Suppressor macrophage (primary cell): ENCODE measurements around the gene SBF2.
"Not testable (repeated sequence)": the region's sequence is repeated elsewhere in the genome, so short reads cannot be mapped to it uniquely, and the experiment has no call there.

Experiments
- DNase-seq, 4 experiments: peaks; one replicate each; pipeline ENCODE4 v3.0.0-alpha.2; 2020 to 2022

The SBF2 gene

GRCh38 chr11:10051868-10052586, 242.0 kb downstream of the SBF2 start:
- DNase-seq, result no peak

DNA sequence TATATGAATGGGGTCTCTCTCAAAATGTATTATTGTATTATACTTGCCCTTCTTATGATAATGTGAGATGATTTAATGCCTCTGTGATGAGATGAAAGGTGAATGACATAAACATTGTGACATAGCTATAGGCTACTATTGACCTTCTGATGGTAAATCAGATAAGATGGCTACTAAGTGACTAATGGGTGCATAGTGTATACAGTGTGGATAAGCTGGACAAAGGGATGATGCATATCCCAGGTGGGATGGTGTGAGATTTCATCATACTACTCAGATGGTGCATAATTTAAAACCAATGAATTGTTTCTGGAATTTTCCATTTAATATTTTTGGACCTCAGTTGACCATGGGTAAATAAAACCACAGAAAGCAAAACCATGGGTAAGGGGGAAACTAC, 243.5 kb downstream of the SBF2 start:
- DNase-seq, result no peak

DNA sequence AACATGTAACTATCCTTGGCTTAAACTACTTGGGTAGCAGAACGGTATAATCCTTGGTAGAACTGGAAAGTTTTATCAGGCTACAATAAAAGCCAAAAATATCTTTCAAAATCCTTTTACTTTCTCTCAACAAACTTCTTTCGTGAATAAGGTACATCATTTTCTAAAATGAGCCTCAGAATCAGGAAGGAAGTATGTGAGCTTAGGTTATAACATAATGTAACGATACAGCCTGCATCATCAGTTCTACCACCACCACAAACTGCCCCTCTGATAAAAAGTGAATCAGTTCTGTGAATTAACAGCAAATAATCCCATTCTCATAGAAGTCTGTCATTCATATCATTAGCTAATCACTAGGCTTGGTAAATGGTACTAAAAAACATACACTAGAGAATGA, 244.3 kb downstream of the SBF2 start:
- DNase-seq, result no peak

DNA sequence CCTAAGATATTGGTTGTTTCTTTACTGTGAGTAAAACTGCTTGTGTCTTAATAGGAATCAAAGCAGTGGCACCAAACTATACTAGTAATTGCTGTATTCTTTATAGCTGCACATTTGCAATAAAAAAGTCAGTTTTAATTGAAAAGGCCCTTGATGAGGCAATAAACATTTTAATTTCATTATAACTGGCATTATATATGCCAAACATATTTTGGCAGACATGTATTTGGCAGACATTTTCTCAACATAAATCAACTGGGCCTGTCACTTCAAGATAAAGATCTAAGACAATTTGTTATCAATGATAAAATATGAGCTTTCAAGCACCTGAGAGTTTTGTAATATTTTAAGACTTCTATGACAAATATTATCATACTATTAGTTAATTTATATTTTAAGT, 245.7 kb downstream of the SBF2 start:
- DNase-seq, result no peak

GRCh38 chr11:10044618-10045017, 249.4 kb downstream of the SBF2 start:
- peak in 3 of 4 experiments; percentile 6 to 22 (median 14) for DNase-seq

DNA sequence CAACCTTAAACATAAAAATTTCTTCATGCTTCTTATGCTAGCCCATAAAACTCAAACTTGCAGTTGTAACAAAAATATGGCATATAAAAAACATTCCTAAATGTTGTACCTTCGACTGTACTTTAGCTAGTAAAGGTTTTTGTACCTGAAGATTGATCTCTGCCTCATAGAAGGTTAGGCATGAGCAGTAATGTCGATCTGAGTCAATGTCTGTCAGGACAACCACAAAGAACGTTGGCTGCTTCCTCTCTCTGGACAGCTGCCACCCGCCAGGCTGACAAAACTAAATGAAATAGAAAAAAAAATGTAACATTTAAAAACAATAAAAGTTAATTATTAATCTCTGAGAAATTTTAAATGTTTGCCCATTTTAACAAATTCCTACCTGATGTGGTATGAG, 251.3 kb downstream of the SBF2 start:
- peak; percentile 19 to 57 (median 44) for DNase-seq

GRCh38 chr11:10041748-10042446, 252.1 kb downstream of the SBF2 start:
- peak; percentile 18 to 70 (median 52) for DNase-seq

DNA sequence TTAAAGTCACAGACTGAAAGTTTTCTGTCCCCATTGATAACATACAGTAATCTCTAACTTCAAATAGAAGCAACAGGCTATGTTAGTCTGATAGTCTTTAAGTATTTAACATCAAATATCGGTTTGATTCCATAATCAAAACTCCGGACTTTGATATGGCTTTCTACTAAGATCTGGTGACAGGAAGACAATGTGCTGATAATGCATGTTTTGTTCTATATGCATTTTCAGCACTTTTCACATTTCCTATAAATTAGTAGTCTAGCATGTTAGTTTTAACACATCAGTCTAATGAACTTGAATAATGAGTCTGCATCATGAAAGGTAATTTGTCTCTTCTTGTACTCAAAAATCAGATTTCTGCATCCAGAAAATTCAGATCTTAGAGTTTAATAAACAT, 252.7 kb downstream of the SBF2 start:
- DNase-seq, result peak in 1 of 4 experiments; percentile 17

DNA sequence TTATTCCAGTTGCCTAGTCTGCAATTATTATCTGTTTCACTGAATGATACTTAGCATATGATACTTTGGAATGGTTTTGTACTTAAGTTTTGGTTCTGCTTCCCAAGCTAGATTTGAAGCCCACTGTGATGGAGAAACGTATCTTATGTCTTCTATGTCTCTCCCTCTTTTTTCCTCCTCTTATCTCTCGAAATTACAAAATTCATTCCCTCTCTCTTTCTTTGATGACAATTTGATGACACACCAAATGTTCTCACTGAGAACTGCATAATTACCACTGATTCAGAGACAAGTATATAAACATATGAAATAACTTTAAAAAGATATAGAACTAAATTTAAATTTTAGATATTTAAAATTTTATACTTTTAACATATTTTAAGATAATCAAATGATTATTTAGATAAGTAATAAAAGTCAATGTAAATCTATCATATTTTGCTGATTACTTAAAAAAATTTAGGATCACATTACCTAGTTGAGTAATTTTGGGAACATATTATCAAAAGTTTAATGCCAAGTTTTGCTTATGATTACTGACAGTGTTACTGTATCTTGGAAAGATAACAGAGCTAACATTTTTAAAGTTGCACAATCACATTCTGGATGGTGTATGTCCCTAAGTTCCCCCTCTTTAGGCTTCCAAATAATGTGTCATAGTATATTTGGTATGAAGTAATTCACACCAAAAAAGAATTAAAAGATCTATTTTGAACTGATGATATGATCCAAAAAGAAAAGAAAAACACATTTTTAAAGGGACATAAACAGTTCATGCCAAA, 255.3 kb downstream of the SBF2 start:
- peak in 2 of 4 experiments; percentile 18 to 25 for DNase-seq

- not testable (repeated sequence) for DNase-seq
Observed at GRCh38 chr11:10035932-10036331, 258.1 kb downstream of the SBF2 start.

DNA sequence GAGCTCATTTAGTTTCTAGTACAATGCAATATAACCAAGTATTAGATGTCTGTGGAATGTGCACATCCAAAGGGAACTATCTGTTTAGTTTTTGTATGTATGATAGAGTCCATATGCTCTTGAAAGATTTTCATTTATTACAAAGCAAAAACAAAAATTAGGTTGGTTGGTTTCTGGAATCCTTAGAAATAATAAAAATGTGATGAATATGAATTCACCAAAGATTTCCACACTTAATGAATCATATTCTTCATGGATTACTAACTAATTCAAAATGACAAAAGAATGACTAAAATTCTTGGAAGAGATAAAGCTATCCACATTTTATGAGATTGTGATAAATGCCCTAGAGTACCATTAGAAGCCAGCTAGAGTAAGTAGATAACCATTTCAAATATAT, 261.1 kb downstream of the SBF2 start:
- DNase-seq, result no peak

DNA sequence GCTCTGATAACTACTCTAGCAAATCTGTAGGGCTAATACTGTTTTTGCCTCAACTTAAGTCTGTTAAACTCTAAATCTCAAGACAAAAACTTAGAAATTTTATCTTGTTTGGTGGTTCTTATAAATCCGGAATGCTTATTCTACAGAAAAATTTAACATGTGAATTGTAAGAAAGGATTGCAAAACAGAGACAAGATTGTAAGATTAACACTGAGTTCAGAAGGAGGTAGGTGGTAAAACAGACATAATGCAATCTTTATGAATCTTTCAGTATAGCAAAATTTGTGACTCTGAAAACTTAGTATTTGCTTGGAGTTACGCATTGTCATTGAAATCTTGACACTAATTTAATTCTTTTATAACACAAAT, 263.9 kb downstream of the SBF2 start:
- DNase-seq, result no peak

GRCh38 chr11:10029386-10030121, 264.5 kb downstream of the SBF2 start:
- DNase-seq, result no peak

DNA sequence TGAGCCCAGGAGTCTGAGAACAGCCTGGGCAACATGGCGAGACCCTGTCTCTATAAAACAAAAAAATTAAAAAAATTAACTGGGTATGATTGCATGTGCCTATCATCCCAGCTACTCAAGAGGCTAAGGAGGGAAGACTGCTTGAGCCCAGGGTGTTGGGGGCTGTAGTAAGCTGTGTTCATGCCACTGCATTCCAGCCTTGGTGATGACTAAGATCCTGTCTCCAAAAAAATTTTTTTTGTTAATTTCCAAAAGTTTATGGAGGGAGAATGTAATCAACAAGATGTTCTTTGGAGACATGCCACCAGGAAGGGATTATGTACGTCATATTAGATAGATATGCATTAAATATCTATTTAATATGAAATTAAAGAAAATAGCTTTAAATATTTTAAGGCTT, 267.5 kb downstream of the SBF2 start:
- DNase-seq, result no peak

- DNase-seq, result no peak
Observed at GRCh38 chr11:10023212-10023611, 270.8 kb downstream of the SBF2 start.

DNA sequence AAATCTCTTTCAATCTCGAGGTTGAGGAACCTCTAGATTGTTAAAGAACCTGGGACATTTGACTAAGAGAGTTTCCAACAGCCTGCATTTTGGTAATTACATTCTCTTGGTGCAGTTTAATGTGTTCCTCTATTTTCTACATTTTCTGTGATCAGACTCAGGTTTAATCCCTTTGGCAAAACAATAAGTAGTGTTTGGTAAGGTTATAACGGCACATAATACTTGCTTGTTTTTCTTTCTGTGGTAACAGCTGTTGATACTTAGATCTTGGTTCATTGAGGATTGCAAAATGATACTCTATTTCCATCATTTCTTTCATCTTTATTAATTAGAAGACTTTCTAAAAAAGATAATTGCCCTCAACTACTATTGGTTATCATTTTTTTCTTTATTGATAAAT, 271.3 kb downstream of the SBF2 start:
- no peak for DNase-seq

DNA sequence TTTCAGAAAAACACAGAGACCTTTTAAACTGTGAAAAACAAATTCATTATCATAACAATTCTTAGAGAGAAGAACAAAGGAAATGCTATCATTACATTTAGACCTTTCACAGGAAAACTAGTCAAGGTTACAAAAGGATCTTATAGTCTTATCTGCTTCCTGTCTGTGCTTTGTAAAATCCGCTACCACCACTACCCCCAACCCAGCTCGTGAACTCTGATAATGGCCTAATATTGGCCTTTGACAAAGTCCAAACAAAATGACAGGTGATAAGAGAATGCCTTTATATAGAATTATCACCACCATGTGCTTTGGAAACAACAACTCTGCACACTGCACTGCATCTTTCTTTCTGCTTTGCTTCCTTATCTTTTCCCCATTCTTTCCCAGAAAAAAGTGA, 272.5 kb downstream of the SBF2 start:
- DNase-seq, result no peak

- DNase-seq, result peak; percentile 35 to 81 (median 47)
Observed at GRCh38 chr11:10019906-10020682, 273.9 kb downstream of the SBF2 start.

GRCh38 chr11:10017911-10018310, 276.1 kb downstream of the SBF2 start:
- peak; percentile 6 to 73 (median 46) for DNase-seq

DNA sequence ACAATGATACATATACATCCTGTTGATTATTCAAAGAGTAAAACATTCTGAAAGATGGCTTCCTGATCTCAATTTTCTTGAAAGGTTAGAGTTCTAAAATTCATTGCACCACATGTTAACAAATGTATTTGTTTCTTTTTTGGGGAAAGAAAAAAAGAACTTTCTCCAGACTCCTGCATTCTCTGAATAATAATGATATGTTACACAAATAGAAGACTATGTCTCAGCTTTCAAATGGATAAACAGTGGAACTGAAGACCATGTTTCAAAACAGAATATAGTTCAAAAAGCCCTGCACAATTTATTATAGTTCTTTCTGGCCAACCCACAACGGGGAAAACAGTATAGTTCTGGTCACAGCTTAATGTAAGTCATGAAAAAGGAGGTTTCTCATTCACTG, 277.0 kb downstream of the SBF2 start:
- no peak for DNase-seq

- DNase-seq, result no peak
Observed at GRCh38 chr11:10012068-10012467, 282.0 kb downstream of the SBF2 start.

DNA sequence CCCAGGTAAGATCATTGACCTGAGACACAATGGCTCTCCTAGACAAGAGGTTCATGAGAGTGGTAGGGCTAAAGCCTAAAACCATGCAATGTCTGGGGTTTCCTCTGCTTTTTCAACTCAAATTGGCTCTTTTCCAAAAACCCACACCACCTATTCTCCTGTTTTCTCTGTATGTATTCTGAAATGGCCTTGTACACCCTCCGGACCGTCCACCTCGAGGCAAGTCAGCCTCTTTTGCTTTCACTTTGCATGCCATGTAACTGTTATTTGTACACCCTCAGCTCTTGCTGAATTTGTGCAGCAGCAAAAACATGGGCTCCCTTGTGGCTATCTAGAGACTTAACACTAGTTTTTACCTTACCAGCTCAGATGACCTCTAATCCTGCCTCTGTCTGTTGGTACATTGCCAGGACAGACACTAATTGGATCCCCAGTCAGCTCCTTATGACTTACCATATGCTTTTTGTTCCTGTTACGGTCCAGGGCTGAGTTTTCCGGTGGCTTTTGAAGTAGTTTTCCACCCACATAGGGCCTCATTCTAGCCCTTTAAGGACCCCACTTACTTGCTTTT, 288.0 kb downstream of the SBF2 start:
- DNase-seq, result no peak
